Measurements from ENCODE around the gene KHDC3L. TPM values are rescaled to one million over a fixed set of nuclear protein-coding genes. Genes with fewer than 3 reads are reported as not detected.
"Not testable (repeated sequence)": the region's sequence is repeated elsewhere in the genome, so short reads cannot be mapped to it uniquely, and the experiment has no call there.

Gene KHDC3L
- total RNA-seq, 2 donors from 2014 or later: not detected

DNA sequence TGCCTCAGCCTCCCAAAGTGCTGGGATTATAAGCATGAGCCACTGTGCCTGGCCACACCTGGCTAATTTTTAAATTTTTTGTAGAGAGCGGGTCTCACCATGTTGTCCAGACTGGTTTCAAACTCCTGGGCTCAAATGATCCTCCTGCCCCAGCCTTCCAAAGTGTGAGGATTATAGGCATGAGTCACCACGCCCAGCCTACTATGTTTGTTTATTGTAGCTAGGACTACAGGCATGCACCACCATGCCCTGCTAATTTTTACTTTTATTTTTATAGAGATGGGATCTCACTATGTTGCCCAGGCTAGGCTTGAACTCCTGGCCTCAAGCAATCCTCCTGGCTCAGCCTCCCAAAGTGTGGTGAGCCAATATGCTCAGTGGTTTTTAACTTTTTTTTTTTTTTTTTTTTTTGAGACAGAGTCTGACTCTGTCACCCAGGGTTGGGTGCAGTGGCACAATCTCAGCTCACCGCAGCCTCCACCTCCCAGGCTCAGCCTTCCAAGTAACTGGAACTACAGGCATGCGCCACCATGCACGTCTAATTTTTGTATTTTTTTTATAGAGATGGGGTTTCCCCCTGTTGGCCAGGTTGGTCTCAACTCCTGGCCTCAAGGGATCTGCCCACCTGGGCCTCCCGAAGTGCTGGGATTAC is 20.1 kb downstream of the KHDC3L start:
- ATAC-seq: no peak
- Mint-ChIP-seq H3K36me3 (no peaks in the 10 kb centered on the region), H3K9me3 (no peaks in the 10 kb centered on the region), H3K27ac (no peak overlapping the region), H3K4me3 (no peak overlapping the region), H3K4me1 (ENCODE audit: low read depth in 2 of 2) (no peaks in the 10 kb centered on the region), H3K27me3 (no peaks in the 10 kb centered on the region)
- DNase-seq (ENCODE audit: low spot score): no peak

DNA sequence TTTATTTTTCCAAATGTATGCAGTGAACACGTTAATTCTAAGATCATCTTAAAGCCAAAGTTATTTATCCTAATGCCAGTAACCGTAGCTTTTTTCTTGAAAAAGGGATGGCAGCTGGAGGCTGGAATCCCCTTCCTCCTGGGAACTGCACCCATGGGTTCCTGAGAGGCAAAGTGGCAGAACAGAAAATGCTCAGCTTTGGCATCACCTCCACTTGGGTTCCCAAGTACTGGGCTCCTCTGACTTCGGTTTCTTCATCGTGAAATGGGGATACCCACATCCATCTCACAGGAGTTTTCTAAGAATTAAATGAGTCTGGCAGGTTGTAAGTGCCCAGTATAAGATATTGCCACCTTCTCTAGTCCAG is 26.0 kb downstream of the KHDC3L start:
- H3K27me3 Mint-ChIP-seq: no peaks in the 10 kb centered on the region
- peaks cover 2 to 5% of the 10 kb centered on the region in 2 donors for H3K4me1 Mint-ChIP-seq (ENCODE audit: low read depth in 2 of 2)
- H3K27ac Mint-ChIP-seq: peak overlapping the region; percentile 70 to 83
- no peak for DNase-seq (ENCODE audit: low spot score)
- H3K36me3 Mint-ChIP-seq: no peaks in the 10 kb centered on the region
- no peak for ATAC-seq
- no peaks in the 10 kb centered on the region for H3K9me3 Mint-ChIP-seq
- peak overlapping the region; percentile 77 for H3K4me3 Mint-ChIP-seq

DNA sequence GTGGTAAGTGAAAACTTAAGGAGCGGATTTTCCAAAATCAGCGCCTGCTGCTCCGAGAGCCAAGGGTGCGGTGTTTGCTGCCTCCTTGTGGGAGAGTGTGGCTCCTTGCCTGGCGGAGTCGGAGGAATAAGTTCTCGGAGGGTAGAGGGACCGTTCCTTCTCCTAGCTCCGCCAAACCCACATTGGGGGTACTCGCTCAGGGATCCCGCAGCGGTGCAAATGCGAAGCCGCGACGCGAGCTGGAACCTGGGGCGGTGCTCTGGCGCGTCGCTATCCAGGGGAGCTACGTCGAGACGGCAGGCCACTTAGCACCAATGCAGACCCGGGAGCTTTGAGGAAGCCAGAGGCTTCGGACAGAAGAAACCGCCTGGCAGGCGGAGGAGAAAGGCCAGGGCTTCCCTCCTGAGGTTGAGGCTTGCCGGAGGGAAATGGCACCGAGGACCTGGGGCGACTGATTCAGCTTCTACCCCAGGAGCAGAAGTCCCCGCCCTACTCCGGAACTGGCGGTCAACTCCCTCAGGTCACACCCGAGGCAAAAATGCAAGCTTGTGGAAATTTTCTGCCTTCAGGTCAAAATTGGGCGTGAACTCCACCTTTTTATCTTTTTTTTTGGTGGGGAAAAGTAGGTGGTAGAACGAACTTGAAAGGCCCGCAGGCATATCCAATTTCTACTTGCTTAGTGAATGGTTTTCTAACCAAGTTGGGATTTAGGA is 26.5 kb downstream of the KHDC3L start:
- Mint-ChIP-seq H3K4me1 (ENCODE audit: low read depth in 2 of 2) (peaks cover 5 to 6% of the 10 kb centered on the region in 2 donors), H3K4me3 (peak overlapping the region; percentile 77), H3K9me3 (no peaks in the 10 kb centered on the region), H3K27ac (peak overlapping the region; percentile 70 to 83), H3K27me3 (no peaks in the 10 kb centered on the region), H3K36me3 (no peaks in the 10 kb centered on the region)
- ATAC-seq (peak; percentile 94 to 98), DNase-seq (ENCODE audit: low spot score) (peak; percentile 77)

DNA sequence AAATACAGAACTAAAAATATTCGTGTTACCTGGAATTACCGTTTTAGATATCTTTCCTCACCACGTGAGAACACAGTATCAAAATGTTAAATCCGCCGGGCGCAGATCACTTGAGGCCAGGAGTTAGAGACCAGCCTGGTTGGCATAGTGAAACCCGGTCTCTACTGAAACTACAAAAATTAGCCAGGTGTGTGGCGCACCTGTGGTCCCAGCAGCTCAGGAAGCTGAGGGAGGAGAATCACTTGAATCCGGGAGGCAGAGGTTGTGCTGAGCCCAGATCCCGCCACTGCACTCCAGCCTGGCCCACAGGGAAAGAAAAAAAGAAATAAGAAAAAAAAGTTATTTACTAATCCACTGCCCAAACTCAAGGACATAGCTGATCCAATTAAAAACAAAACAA is 27.4 kb downstream of the KHDC3L start:
- H3K27me3 Mint-ChIP-seq: no peaks in the 10 kb centered on the region
- DNase-seq (ENCODE audit: low spot score): no peak
- no peak overlapping the region for H3K27ac Mint-ChIP-seq
- H3K4me1 Mint-ChIP-seq (ENCODE audit: low read depth in 2 of 2): peaks cover 5 to 8% of the 10 kb centered on the region in 2 donors
- H3K36me3 Mint-ChIP-seq: no peaks in the 10 kb centered on the region
- ATAC-seq: no peak
- H3K9me3 Mint-ChIP-seq: no peaks in the 10 kb centered on the region
- H3K4me3 Mint-ChIP-seq: no peak overlapping the region

DNA sequence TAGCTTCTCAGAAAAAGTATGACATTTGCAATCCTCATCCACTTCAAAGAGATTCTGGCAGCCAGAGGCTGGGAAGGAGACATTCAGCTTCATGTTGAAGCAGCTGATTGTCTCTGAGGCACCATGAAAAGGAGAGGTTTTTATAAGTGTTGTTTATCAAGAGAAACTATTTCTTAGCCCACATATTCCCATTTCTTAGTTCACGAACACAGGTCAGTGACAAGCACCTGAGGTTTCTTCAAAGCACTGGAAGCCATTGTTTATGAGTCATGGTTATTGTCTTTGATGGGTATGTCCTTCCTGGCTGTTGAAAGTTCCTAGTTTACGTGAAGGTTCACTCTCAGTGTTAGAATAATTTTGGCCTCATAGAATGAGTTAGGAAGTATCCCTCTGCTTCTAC is 29.2 kb downstream of the KHDC3L start:
- Mint-ChIP-seq H3K4me3 (no peak overlapping the region), H3K27ac (peak overlapping the region in 1 of 2 donors; percentile 4), H3K27me3 (no peaks in the 10 kb centered on the region), H3K4me1 (ENCODE audit: low read depth in 2 of 2) (peaks cover 5 to 9% of the 10 kb centered on the region in 2 donors), H3K9me3 (no peaks in the 10 kb centered on the region), H3K36me3 (no peaks in the 10 kb centered on the region)
- ATAC-seq (no peak), DNase-seq (ENCODE audit: low spot score) (no peak)

DNA sequence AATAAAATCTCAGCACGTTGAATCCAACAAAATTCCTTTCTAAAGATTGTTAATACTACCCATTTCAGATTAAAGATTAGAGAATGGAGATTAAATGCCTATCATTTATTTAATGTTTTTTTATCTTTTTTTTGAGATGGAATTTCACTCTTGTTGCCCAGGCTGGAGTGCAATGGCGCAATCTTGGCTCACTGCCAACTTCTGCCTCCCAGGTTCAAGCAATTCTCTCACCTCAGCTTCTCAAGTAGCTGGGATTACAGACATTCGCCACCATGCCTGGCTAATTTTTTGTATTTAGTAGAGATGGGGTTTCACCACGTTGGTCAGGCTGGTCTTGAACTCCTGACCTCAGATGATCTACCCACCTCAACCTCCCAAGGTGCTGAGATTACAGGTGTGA is 29.7 kb downstream of the KHDC3L start:
- not testable (repeated sequence) for DNase-seq (ENCODE audit: low spot score); H3K4me3 Mint-ChIP-seq; H3K9me3 Mint-ChIP-seq; H3K36me3 Mint-ChIP-seq; H3K27ac Mint-ChIP-seq; ATAC-seq; H3K27me3 Mint-ChIP-seq; H3K4me1 Mint-ChIP-seq (ENCODE audit: low read depth in 2 of 2)

DNA sequence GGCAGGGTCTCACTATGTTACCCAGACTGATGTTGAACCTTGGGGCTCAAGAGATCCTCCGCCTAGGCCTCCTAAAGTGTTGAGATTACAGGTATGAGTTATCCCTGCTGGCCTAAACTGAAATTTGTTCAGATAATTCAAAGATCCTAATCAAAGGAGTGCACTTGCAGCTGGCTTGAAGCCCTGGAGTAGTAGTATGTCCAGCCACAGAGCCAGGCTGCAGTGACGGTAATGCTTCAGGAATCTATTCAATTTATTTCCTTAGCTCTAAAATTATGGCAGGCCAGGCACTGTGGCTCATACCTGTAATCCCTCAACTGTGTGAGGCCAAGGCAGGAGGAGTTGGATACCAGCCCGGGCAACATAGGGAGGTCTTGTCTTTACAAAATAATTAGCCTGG is 30.8 kb downstream of the KHDC3L start:
- peaks cover 5 to 9% of the 10 kb centered on the region in 2 donors for H3K4me1 Mint-ChIP-seq (ENCODE audit: low read depth in 2 of 2)
- no peaks in the 10 kb centered on the region for H3K36me3 Mint-ChIP-seq
- no peak overlapping the region for H3K4me3 Mint-ChIP-seq
- ATAC-seq (no peak), DNase-seq (ENCODE audit: low spot score) (no peak)
- no peak overlapping the region for H3K27ac Mint-ChIP-seq
- no peaks in the 10 kb centered on the region for H3K27me3 Mint-ChIP-seq
- no peaks in the 10 kb centered on the region for H3K9me3 Mint-ChIP-seq

DNA sequence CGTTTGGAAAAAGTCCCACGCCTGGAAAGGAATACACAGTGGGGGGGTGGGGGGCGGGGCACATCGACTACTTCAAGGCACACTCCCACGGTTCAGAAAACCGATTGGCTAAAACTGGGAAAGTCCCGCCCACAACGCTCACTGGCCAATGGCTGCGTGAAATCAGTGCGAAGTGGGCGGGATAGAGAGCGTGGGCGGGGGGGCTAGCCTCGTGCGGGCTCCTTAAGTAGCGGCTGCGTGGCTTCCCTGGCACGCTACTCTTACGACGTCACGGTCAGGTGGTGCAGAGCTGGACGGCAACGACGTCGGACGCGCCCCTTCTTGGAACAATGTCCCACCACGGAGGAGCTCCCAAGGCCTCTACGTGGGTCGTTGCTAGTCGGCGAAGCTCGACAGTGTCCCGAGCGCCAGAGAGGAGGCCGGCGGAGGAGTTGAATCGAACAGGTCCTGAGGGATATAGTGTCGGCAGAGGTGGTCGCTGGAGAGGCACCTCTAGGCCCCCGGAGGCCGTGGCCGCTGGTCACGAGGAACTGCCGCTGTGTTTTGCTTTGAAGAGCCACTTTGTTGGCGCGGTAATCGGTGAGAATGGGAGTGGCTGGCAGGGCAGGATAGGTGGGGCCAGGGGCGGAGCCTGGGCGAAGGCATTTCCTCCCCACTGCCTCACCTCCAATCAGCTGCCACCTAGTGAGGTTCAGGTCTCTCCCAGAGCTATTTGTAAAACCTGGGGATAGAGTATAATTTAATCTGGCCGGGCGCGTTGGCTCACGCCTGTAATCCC is 32.3 kb downstream of the KHDC3L start, which contains the start of gene DDX43:
DDX43 (plus strand) TSS at position 252 of the 778 bp plus-strand sequence; CDS start at position 330, 78 bp downstream.
- Mint-ChIP-seq H3K4me1 (ENCODE audit: low read depth in 2 of 2) (peaks cover 0 to 7% of the 10 kb centered on the region in 2 donors), H3K36me3 (no peaks in the 10 kb centered on the region), H3K4me3 (no peak within 1 kb of the TSS), H3K9me3 (no peaks in the 10 kb centered on the region), H3K27me3 (no peaks in the 10 kb centered on the region), H3K27ac (peak within 1 kb of the TSS in 1 of 2 donors; percentile 85)
- peak; percentile 69 for DNase-seq (ENCODE audit: low spot score)
- peak in 1 of 2 donors; percentile 92 for ATAC-seq

DNA sequence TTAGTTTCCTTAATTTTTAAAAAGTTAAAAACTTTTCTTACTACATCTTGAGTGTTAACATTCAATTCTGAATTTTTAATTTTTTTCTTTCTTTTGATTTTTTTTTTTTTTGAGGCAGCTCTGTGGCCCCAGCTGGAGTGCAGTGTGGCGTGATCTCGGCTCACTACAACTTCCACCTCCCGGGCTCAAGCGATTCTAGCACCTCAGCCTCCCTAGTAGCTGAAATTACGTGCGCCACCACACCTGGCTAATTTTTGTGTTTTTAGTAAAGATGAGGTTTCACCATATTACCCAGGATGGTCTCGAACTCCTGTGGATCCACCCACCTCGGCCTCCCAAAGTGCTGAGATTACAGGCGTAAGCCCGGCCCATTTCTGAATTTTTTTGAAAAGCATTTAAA is 33.4 kb downstream of the KHDC3L start:
- Mint-ChIP-seq H3K36me3 (no peaks in the 10 kb centered on the region), H3K27ac (no peak overlapping the region), H3K4me1 (ENCODE audit: low read depth in 2 of 2) (peaks cover 0 to 7% of the 10 kb centered on the region in 2 donors), H3K27me3 (no peaks in the 10 kb centered on the region), H3K4me3 (no peak overlapping the region), H3K9me3 (no peaks in the 10 kb centered on the region)
- DNase-seq (ENCODE audit: low spot score): no peak
- no peak for ATAC-seq

DNA sequence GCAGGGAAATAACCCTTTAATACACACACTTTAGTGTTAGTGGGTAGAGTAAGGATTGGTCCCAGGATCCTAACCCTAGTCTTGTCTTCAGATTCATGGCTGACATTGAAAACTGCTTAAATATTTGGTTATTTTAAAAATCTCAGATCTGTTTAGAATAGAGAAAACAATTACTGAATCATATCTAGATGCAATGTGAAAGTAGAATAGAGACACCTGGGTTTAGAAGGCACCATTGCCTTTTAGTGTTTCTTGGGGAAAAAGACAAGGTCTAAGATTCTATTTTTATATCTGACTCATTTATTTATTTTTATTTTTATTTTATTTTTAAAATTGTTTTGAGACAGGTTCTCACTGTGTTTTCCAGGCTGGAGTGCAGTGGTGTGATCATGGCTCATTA is 38.2 kb downstream of the KHDC3L start:
- ATAC-seq: no peak
- no peaks in the 10 kb centered on the region for H3K4me1 Mint-ChIP-seq (ENCODE audit: low read depth in 2 of 2)

DNA sequence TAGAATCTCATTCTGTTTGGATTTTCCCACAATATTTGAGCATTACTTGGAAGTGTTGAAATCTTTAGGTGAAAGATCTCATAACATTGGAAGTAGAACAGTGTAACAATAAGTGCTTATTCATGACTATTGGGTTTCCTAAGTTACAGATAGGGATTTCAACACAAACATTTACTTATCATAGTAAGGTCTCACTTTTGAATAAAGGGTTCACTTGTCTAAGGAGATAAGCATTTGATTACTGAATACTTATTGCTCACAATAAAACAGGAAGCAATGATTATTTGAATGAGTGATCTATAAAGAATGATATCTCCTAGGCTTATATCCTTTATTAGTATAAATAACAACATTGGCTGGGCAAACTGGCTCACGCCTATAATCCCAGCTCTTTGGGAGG is 46.9 kb downstream of the KHDC3L start:
- Mint-ChIP-seq H3K36me3 (no peaks in the 10 kb centered on the region), H3K4me3 (no peak overlapping the region), H3K9me3 (no peaks in the 10 kb centered on the region), H3K27ac (no peak overlapping the region), H3K4me1 (ENCODE audit: low read depth in 2 of 2) (no peaks in the 10 kb centered on the region), H3K27me3 (no peaks in the 10 kb centered on the region)
- DNase-seq (ENCODE audit: low spot score) (no peak), ATAC-seq (no peak)

More for the DNA sequence above, 38.2 kb downstream of the KHDC3L start:
- no peak overlapping the region for H3K27ac Mint-ChIP-seq
- H3K36me3 Mint-ChIP-seq: no peaks in the 10 kb centered on the region
- no peaks in the 10 kb centered on the region for H3K27me3 Mint-ChIP-seq
- H3K9me3 Mint-ChIP-seq: no peaks in the 10 kb centered on the region
- H3K4me3 Mint-ChIP-seq: no peak overlapping the region
- DNase-seq (ENCODE audit: low spot score): no peak

DNA sequence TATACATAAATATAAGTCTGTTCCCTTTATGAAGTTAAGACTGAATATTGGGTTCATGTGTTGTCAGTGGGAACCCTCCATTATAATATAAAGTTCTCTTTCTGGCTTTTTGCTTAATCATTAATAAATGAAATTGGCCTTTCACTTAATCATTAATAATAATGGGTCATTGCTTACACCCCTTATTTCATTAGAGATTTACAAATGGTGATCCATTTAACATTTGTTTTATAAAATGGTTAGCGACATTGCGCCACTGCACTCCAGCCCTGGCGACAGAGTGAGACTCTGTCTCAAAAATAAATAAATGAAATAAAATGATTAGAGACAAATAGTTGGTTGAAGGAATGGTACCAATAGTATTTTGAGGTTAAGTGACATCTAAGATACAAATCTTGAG is 50.6 kb downstream of the KHDC3L start:
- Mint-ChIP-seq H3K27ac (no peak overlapping the region), H3K36me3 (peaks cover 2% of the 10 kb centered on the region), H3K9me3 (no peaks in the 10 kb centered on the region), H3K27me3 (no peaks in the 10 kb centered on the region), H3K4me3 (no peak overlapping the region), H3K4me1 (ENCODE audit: low read depth in 2 of 2) (peaks cover under 1 to 2% of the 10 kb centered on the region in 2 donors)
- DNase-seq (ENCODE audit: low spot score): no peak
- no peak for ATAC-seq
